Esophagus muscularis mucosa (tissue), 4 donors: Measurements from ENCODE around the gene MAP2K2. TPM values are rescaled to one million over a fixed set of nuclear protein-coding genes. Genes with fewer than 3 reads are reported as not detected.

Source experiments
- DNase-seq: peaks from one replicate; pipeline ENCODE4 v3.0.0-alpha.2; 2017; ENCODE audit errors: extremely low spot score
- H3K27ac ChIP-seq, 4 donors: fragments of 200-600 bp; sonication (generic); replicated peaks in 1 of 4; 1 replicate in 3 of 4; 2 replicates in 1 of 4; pipeline ENCODE4 v1.5.1; 2016 to 2019; ENCODE audit warnings: mild to moderate bottlenecking in 1 of 4
- H3K27me3 ChIP-seq, 4 donors: fragments of 200-600 bp; sonication (generic); one replicate each; pipeline versions ENCODE4 v1.5.1 to v1.6.0; 2016 to 2019
- H3K36me3 ChIP-seq, 4 donors: fragments of 200-600 bp; sonication (generic); one replicate each; pipeline ENCODE4 v1.5.1; 2016 to 2019
- H3K4me1 ChIP-seq, 4 donors: fragments of 200-600 bp; sonication (generic); one replicate each; pipeline ENCODE4 v1.5.1; 2016 to 2019
- H3K4me3 ChIP-seq, 4 donors: fragments of 200-600 bp; sonication (generic); 1 replicate in 2 of 4; 2 replicates in 2 of 4; pipeline ENCODE4 v1.5.1; 2016 to 2019; ENCODE audit warnings: mild to moderate bottlenecking in 4 of 4, moderate library complexity in 1 of 4
- H3K9me3 ChIP-seq, 4 donors: fragments of 200-600 bp; sonication (generic); 1 replicate in 3 of 4; 2 replicates in 1 of 4; pipeline ENCODE4 v1.5.1; 2016 to 2019
- CTCF ChIP-seq, 3 experiments: fragments of 200-600 bp in 2 of 3; fragments of 450-650 bp in 1 of 3; sonication (generic) in 2 of 3; IDR thresholded peaks; one replicate each; pipeline ENCODE4 v1.5.1; 2017 to 2019; ENCODE audit warnings: antibody characterized with exemption in 3 of 3, mild to moderate bottlenecking in 2 of 3, moderate library complexity in 1 of 3
- EP300 ChIP-seq: sonication (generic); formaldehyde crosslinking; IDR thresholded peaks from one replicate; pipeline ENCODE4 v1.6.1; 2017; ENCODE audit warnings: antibody characterized with exemption
- POLR2A ChIP-seq: fragments of 450-650 bp; IDR thresholded peaks from one replicate; pipeline ENCODE4 v1.6.1; 2017; ENCODE audit warnings: antibody characterized with exemption, moderate library complexity, mild to moderate bottlenecking, low read depth
- POLR2AphosphoS5 ChIP-seq, 2 donors: sonication (generic); formaldehyde crosslinking; IDR thresholded peaks; one replicate each; pipeline ENCODE4 v1.6.1; 2017; ENCODE audit warnings: antibody characterized with exemption in 2 of 2
- WGBS: methylation state at CpG from one replicate; pipeline ENCODE4 v1.1.5; 2018; 5-methylcytosine and 5-hydroxymethylcytosine counted together
- intact Hi-C: fragments of 100-400 bp; cut with DNase I; formaldehyde crosslinking; loops from one replicate; pipeline ENCODE4 v1.15.1; 2023
- total RNA-seq, 4 donors: library from RNA; depleted of rRNA; stranded (reverse); fragments of >200 nt; gene quantifications; one replicate each; pipeline versions ENCODE4 v1.1.0 to v1.2.1, GENCODE V29; 2016

MAP2K2 gene
- total RNA-seq, 4 donors from 2014 or later = 59.0 to 145 (median 101) TPM

GRCh38 chr19:4083677-4084546 lies 40.0 kb downstream of the MAP2K2 start:
- intact Hi-C loops = loop anchor here (5.0 kb wide), 1 partner anchor 38 kb away; the partner anchor contains the start of gene MAP2K2
- no peaks in the 10 kb centered on the region for H3K36me3 ChIP-seq
- H3K9me3 ChIP-seq = no peaks in the 10 kb centered on the region
- no peaks in the 10 kb centered on the region for H3K27me3 ChIP-seq
- TF ChIP-seq CTCF (IDR thresholded peaks at IDR 0.05) = no peak
- TF ChIP-seq POLR2AphosphoS5 (IDR thresholded peaks at IDR 0.05) = peak in 1 of 2 donors; percentile 9
- no peak for TF ChIP-seq EP300
- no peak for TF ChIP-seq POLR2A
- peak overlapping the region; percentile 29 to 44 (median 34) for H3K4me3 ChIP-seq
- peaks cover 8 to 18% (median 16%) of the 10 kb centered on the region in 4 donors for H3K4me1 ChIP-seq
- WGBS = 65% methylated on average over 23 of the region's 28 CpGs
- DNase-seq = no peak
- H3K27ac ChIP-seq = peak overlapping the region; percentile 34 to 52 (median 38)

GRCh38 chr19:4082172-4082571 lies 41.8 kb downstream of the MAP2K2 start:
- intact Hi-C loops = loop anchor here (5.0 kb wide), 1 partner anchor 40 kb away; the partner anchor contains the start of gene MAP2K2
- Histone ChIP-seq H3K9me3 (no peaks in the 10 kb centered on the region), H3K27me3 (no peaks in the 10 kb centered on the region), H3K36me3 (no peaks in the 10 kb centered on the region), H3K4me3 (no peak overlapping the region), H3K27ac (no peak overlapping the region), H3K4me1 (peaks cover 21 to 34% (median 32%) of the 10 kb centered on the region in 4 donors)
- DNase-seq = no peak
- WGBS = 74% methylated on average over 7 of the region's 9 CpGs
- no peak for TF ChIP-seq POLR2A
- TF ChIP-seq CTCF (IDR thresholded peaks at IDR 0.05) = no peak
- no peak for TF ChIP-seq POLR2AphosphoS5 (IDR thresholded peaks at IDR 0.05)
- TF ChIP-seq EP300 = no peak

GRCh38 chr19:4081441-4082129 lies 42.3 kb downstream of the MAP2K2 start:
- Histone ChIP-seq H3K36me3 (no peaks in the 10 kb centered on the region), H3K27me3 (no peaks in the 10 kb centered on the region), H3K27ac (no peak overlapping the region), H3K9me3 (no peaks in the 10 kb centered on the region), H3K4me1 (peaks cover 23 to 39% (median 33%) of the 10 kb centered on the region in 4 donors), H3K4me3 (no peak overlapping the region)
- WGBS = 11% methylated on average over 2 of the region's 2 CpGs
- no peak for DNase-seq
- intact Hi-C loops = loop anchor here (5.0 kb wide), 1 partner anchor 41 kb away; the partner anchor contains the start of gene MAP2K2
- TF ChIP-seq POLR2A (no peak), POLR2AphosphoS5 (IDR thresholded peaks at IDR 0.05) (no peak), EP300 (no peak)

DNA sequence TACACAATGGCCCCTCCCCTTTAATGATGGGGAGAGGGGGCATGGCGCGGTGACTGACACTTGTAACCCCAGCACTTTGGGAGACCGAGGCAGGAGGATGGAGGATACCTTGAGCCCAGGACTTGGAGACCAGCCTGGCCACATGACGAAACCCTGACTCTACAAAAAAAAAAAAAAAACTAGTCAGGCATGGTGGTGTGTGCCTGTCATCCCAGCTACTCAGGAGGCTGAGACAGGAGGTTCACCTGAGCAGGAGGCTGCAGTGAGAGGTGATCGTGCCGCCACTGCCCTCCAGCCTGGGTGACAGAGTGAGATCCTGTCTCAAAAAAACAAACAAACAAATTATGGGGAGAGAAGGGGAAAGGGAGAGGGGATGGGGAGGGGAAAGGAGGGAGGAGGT lies 43.4 kb downstream of the MAP2K2 start:
- TF ChIP-seq EP300 (no peak), POLR2A (no peak), CTCF (IDR thresholded peaks at IDR 0.05) (no peak), POLR2AphosphoS5 (IDR thresholded peaks at IDR 0.05) (no peak)
- Histone ChIP-seq H3K27me3 (no peaks in the 10 kb centered on the region), H3K36me3 (no peaks in the 10 kb centered on the region), H3K4me1 (peaks cover 23 to 33% (median 28%) of the 10 kb centered on the region in 4 donors), H3K9me3 (no peaks in the 10 kb centered on the region), H3K27ac (no peak overlapping the region), H3K4me3 (no peak overlapping the region)
- intact Hi-C loops = loop anchor here (5.0 kb wide), 1 partner anchor 42 kb away; the partner anchor contains the start of gene MAP2K2
- DNase-seq = no peak
- WGBS = 71% methylated on average over 6 of the region's 6 CpGs
